ENCODE measurements around the gene GLIS1. TPM values are rescaled to one million over a fixed set of nuclear protein-coding genes. Genes with fewer than 3 reads are reported as not detected.

Gene GLIS1
- total RNA-seq, 1 experiment from 2014 or later = not detected

DNA sequence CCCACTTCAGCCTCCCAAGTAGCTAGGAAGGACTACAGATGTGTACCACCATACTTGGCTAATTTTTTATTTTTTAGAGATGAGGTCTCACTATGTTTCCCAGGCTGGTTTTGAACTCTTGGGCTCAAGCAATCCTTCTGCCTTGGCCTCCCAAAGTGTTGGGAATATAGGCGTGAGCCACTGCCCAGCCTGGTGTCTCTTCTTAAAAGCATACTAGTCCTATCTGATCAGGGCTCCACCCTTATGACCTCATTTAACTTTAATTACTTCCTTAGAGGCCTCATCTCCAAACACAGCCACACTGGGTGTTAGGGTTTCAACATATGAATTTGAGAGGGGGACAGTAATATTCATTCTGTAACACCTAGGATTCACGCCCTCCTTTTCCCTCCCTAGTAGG, 130.9 kb downstream of the GLIS1 start:
- TF ChIP-seq EZH2 (IDR thresholded peaks at IDR 0.05; ENCODE audit: low read depth) = no peak
- TF ChIP-seq, protein P1, sequence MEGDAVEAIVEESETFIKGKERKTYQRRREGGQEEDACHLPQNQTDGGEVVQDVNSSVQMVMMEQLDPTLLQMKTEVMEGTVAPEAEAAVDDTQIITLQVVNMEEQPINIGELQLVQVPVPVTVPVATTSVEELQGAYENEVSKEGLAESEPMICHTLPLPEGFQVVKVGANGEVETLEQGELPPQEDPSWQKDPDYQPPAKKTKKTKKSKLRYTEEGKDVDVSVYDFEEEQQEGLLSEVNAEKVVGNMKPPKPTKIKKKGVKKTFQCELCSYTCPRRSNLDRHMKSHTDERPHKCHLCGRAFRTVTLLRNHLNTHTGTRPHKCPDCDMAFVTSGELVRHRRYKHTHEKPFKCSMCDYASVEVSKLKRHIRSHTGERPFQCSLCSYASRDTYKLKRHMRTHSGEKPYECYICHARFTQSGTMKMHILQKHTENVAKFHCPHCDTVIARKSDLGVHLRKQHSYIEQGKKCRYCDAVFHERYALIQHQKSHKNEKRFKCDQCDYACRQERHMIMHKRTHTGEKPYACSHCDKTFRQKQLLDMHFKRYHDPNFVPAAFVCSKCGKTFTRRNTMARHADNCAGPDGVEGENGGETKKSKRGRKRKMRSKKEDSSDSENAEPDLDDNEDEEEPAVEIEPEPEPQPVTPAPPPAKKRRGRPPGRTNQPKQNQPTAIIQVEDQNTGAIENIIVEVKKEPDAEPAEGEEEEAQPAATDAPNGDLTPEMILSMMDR (conservative IDR thresholded peaks at IDR 0.05) = no peak
- H2AFZ ChIP-seq = no peak overlapping the region
- BruUV-seq (replicated peaks) = no TSS peak
- H3K27ac ChIP-seq = no peak overlapping the region
- H3K79me2 ChIP-seq (ENCODE audit: low read depth) = no peaks in the 10 kb centered on the region
- no peaks in the 10 kb centered on the region for H3K9me2 ChIP-seq (ENCODE audit: insufficient read depth)
- ChIA-PET POLR2A (ENCODE audit: unreplicated experiment) (no interaction called here), CTCF (no interaction called here)
- 0 out of 2 replicates have a peak, but pooled peaks cover 6% of the 10 kb centered on the region for H3K27me3 ChIP-seq (ENCODE audit: insufficient read depth, low read depth)
- H3K36me3 ChIP-seq (ENCODE audit: low read depth) = no peaks in the 10 kb centered on the region
- H3K9me3 ChIP-seq (ENCODE audit: insufficient read depth, low read depth) = 0 out of 2 replicates have a peak, but pooled peaks cover 8% of the 10 kb centered on the region
- intact Hi-C loops (cut with micrococcal nuclease; ENCODE audit: unreplicated experiment) = no loop called here
- H3K4me1 ChIP-seq (replicated peaks; ENCODE audit: insufficient read depth) = no peaks in the 10 kb centered on the region
- no peaks in the 10 kb centered on the region for H4K20me1 ChIP-seq (ENCODE audit: insufficient read depth)
- no peak overlapping the region for H3K4me3 ChIP-seq
- no peak overlapping the region for H3K4me2 ChIP-seq
- H3F3A ChIP-seq (ENCODE audit: insufficient read depth, low read depth) = no peaks in the 10 kb centered on the region
- DNase-seq = no peak

DNA sequence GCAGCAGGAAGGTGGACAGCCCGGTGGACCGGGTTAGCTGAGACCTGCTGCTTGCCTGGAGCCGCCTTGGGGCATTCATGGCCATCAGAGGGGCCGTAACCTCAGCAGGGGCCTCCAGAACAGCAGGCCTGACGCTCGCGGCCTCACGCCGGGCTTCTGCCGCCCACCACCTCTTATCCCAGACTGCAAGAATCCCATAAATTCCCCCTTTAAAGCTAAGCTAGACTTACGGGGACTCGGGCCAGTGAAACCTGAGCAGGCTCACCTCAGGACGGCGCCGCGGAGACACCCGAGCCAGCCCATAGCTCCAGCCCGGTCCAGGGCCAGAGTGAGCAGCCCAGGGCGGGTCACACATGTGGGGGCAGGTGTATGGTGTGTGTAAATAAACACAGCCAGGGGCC, 132.3 kb downstream of the GLIS1 start:
- BruUV-seq (replicated peaks) = no TSS peak

DNA sequence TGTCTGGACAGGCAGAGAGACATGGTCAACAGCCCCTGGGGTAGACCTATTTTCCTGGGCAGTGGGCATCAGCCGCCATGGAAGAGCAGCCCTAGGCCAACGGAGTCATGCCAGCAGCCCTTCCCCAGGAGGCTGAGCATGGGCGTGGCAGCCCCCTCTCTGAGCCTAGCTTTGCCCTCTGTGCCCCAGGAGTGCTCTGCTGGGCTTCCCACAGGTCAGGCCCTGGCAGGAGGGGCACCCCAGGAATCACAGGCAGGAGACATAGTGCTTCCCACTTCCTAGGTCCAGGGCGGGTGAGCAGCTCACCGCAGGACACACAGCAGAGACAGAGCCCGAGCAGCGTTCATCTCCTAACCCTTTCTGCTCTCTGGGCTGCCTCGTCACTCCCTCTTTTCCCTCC, 132.8 kb downstream of the GLIS1 start:
- Histone ChIP-seq H3F3A (ENCODE audit: insufficient read depth, low read depth) (no peaks in the 10 kb centered on the region), H3K27ac (no peak overlapping the region), H4K20me1 (ENCODE audit: insufficient read depth) (no peaks in the 10 kb centered on the region), H3K36me3 (ENCODE audit: low read depth) (no peaks in the 10 kb centered on the region), H3K4me3 (no peak overlapping the region), H3K27me3 (ENCODE audit: insufficient read depth, low read depth) (peaks cover 6% of the 10 kb centered on the region; the same call in 1 of the 2 replicates), H3K9me3 (ENCODE audit: insufficient read depth, low read depth) (0 out of 2 replicates have a peak, but pooled peaks cover 8% of the 10 kb centered on the region), H3K79me2 (ENCODE audit: low read depth) (no peaks in the 10 kb centered on the region), H3K9me2 (ENCODE audit: insufficient read depth) (no peaks in the 10 kb centered on the region), H3K4me2 (no peak overlapping the region), H3K4me1 (replicated peaks; ENCODE audit: insufficient read depth) (no peaks in the 10 kb centered on the region), H2AFZ (no peak overlapping the region)
- POLR2A ChIA-PET (ENCODE audit: unreplicated experiment) = interaction anchor here (0.9 kb wide), 1 partner anchor 16 kb away, joined by 3 read pairs; no protein-coding TSS in a partner anchor
- BruUV-seq (replicated peaks) = no TSS peak
- intact Hi-C loops (cut with micrococcal nuclease; ENCODE audit: unreplicated experiment) = no loop called here
- TF ChIP-seq EZH2 (IDR thresholded peaks at IDR 0.05; ENCODE audit: low read depth) = no peak
- TF ChIP-seq, protein P1 (conservative IDR thresholded peaks at IDR 0.05) = no peak
- CTCF ChIA-PET = no interaction called here
- DNase-seq = no peak

More for the DNA sequence above, 132.3 kb downstream of the GLIS1 start:
- Histone ChIP-seq H2AFZ (no peak overlapping the region), H3K9me3 (ENCODE audit: insufficient read depth, low read depth) (0 out of 2 replicates have a peak, but pooled peaks cover 8% of the 10 kb centered on the region), H3K4me3 (no peak overlapping the region), H3K9me2 (ENCODE audit: insufficient read depth) (no peaks in the 10 kb centered on the region), H3K27ac (no peak overlapping the region), H3K4me2 (no peak overlapping the region), H4K20me1 (ENCODE audit: insufficient read depth) (no peaks in the 10 kb centered on the region), H3K79me2 (ENCODE audit: low read depth) (no peaks in the 10 kb centered on the region), H3F3A (ENCODE audit: insufficient read depth, low read depth) (no peaks in the 10 kb centered on the region), H3K4me1 (replicated peaks; ENCODE audit: insufficient read depth) (no peaks in the 10 kb centered on the region), H3K27me3 (ENCODE audit: insufficient read depth, low read depth) (peaks cover 6% of the 10 kb centered on the region; the same call in 1 of the 2 replicates), H3K36me3 (ENCODE audit: low read depth) (no peaks in the 10 kb centered on the region)
- ChIA-PET POLR2A (ENCODE audit: unreplicated experiment) (interaction anchor here (0.9 kb wide), 1 partner anchor 16 kb away, joined by 3 read pairs; no protein-coding TSS in a partner anchor), CTCF (no interaction called here)
- TF ChIP-seq EZH2 (IDR thresholded peaks at IDR 0.05; ENCODE audit: low read depth) = no peak
- TF ChIP-seq, protein P1 (conservative IDR thresholded peaks at IDR 0.05) = no peak
- DNase-seq = no peak
- intact Hi-C loops (cut with micrococcal nuclease; ENCODE audit: unreplicated experiment) = no loop called here

Data from PC-9 (cell line).